WTC11 (cell line): Measurements from ENCODE around the gene SST. TPM values are rescaled to one million over a fixed set of nuclear protein-coding genes. Genes with fewer than 3 reads are reported as not detected.

Experiments used
- ATAC-seq: fragments of 200-7000 bp; cut with Tn5 transposase; 2 replicates; pipeline ENCODE4 v1.10.0; 2021; ENCODE audit warnings: mild to moderate bottlenecking, moderate library complexity
- CTCF ChIA-PET: fragments of 300-600 bp; sonication (Branson Sonifier 250); formaldehyde crosslinking; loops from one replicate; lab custom pipeline; 2021; ENCODE audit warnings: antibody characterized with exemption; lab: Charles Lee
- POLR2A ChIA-PET: fragments of 350-600 bp; sonication (Branson Sonifier 250); formaldehyde crosslinking; loops from one replicate; lab custom pipeline; 2021; ENCODE audit warnings: antibody characterized with exemption; lab: Charles Lee
- DNase-seq: peaks from one replicate; pipeline ENCODE4 v3.0.0; 2021; ENCODE audit warnings: low spot score
- H3K27ac Mint-ChIP-seq: 2 replicates; pipeline ENCODE4 v1.8.0; 2021; ENCODE audit warnings: mixed read lengths
- H3K27me3 Mint-ChIP-seq: 2 replicates; pipeline ENCODE4 v1.8.0; 2021; ENCODE audit warnings: low read depth, mild to moderate bottlenecking, moderate library complexity, mixed read lengths
- H3K36me3 Mint-ChIP-seq: 2 replicates; pipeline ENCODE4 v1.8.0; 2021; ENCODE audit warnings: mixed read lengths
- H3K4me1 Mint-ChIP-seq: 2 replicates; pipeline ENCODE4 v1.8.0; 2022; ENCODE audit warnings: mixed read lengths
- H3K4me3 Mint-ChIP-seq: 2 replicates; pipeline ENCODE4 v1.8.0; 2021; ENCODE audit warnings: mild to moderate bottlenecking, moderate library complexity, mixed read lengths
- H3K9me3 Mint-ChIP-seq: 2 replicates; pipeline ENCODE4 v1.8.0; 2021; ENCODE audit warnings: mixed read lengths
- ATF2 ChIP-seq: sonication (generic); formaldehyde crosslinking; IDR thresholded peaks from 2 replicates; pipeline ENCODE4 v1.8.1; 2022; ENCODE audit warnings: low read depth, missing genetic modification reagents, borderline replicate concordance
- CTCF ChIP-seq: fragments of 200-600 bp; IDR thresholded peaks from 2 replicates; pipeline ENCODE4 v1.8.0; 2022; ENCODE audit warnings: antibody characterized with exemption
- EMX1 ChIP-seq: fragments of 250-450 bp; sonication (Bioruptor Pico); IDR thresholded peaks from 2 replicates; pipeline ENCODE4 v1.8.0; 2021; ENCODE audit warnings: mild to moderate bottlenecking
- FOXK1 ChIP-seq: sonication (generic); formaldehyde crosslinking; IDR thresholded peaks from 2 replicates; pipeline ENCODE4 v1.8.0; 2022; ENCODE audit warnings: mild to moderate bottlenecking, moderate library complexity, missing genetic modification reagents
- GABPB1 ChIP-seq: sonication (generic); formaldehyde crosslinking; IDR thresholded peaks from 2 replicates; pipeline ENCODE4 v1.8.1; 2023; ENCODE audit warnings: mild to moderate bottlenecking, missing genetic modification reagents
- JAZF1 ChIP-seq: fragments of 250-450 bp; sonication (Bioruptor Pico); IDR thresholded peaks from 2 replicates; pipeline ENCODE4 v1.9.0; 2021; ENCODE audit warnings: moderate library complexity, mild to moderate bottlenecking, inconsistent platforms
- SMAD4 ChIP-seq: sonication (generic); formaldehyde crosslinking; IDR thresholded peaks from 2 replicates; pipeline ENCODE4 v1.8.0; 2022; ENCODE audit warnings: mild to moderate bottlenecking, missing genetic modification reagents
- TCF7 ChIP-seq: sonication (generic); formaldehyde crosslinking; IDR thresholded peaks from 2 replicates; pipeline ENCODE4 v1.8.0; 2022; ENCODE audit warnings: mild to moderate bottlenecking, low read depth, missing genetic modification reagents, moderate library complexity
- TEAD1 ChIP-seq: sonication (generic); formaldehyde crosslinking; IDR thresholded peaks from 2 replicates; pipeline ENCODE4 v1.8.0; 2022; ENCODE audit warnings: mild to moderate bottlenecking, missing genetic modification reagents
- USF1 ChIP-seq: sonication (generic); formaldehyde crosslinking; IDR thresholded peaks from 2 replicates; pipeline ENCODE4 v1.8.0; 2022; ENCODE audit warnings: mild to moderate bottlenecking, missing genetic modification reagents
- ZBTB21 ChIP-seq: sonication (generic); formaldehyde crosslinking; IDR thresholded peaks from 2 replicates; pipeline ENCODE4 v1.8.1; 2023; ENCODE audit warnings: mild to moderate bottlenecking, missing genetic modification reagents, borderline replicate concordance
- ZBTB43 ChIP-seq: sonication (generic); formaldehyde crosslinking; IDR thresholded peaks from 2 replicates; pipeline ENCODE4 v1.8.1; 2023; ENCODE audit warnings: mild to moderate bottlenecking, missing genetic modification reagents
- ZNF263 ChIP-seq: sonication (generic); formaldehyde crosslinking; IDR thresholded peaks from 2 replicates; pipeline ENCODE4 v1.8.1; 2022; ENCODE audit warnings: low read depth, mild to moderate bottlenecking, moderate library complexity, missing genetic modification reagents
- ZNF423 ChIP-seq: fragments of 250-450 bp; sonication (Bioruptor Pico); IDR thresholded peaks from 2 replicates; pipeline ENCODE4 v2.1.2; 2022; ENCODE audit warnings: mild to moderate bottlenecking, moderate library complexity
- ZNF532 ChIP-seq: fragments of 250-450 bp; sonication (Bioruptor Pico); IDR thresholded peaks from 2 replicates; pipeline ENCODE4 v1.9.0; 2021; ENCODE audit warnings: mild to moderate bottlenecking, borderline replicate concordance
- ZSCAN18 ChIP-seq: fragments of 250-450 bp; sonication (Bioruptor Pico); IDR thresholded peaks from 2 replicates; pipeline ENCODE4 v2.1.2; 2022; ENCODE audit warnings: mild to moderate bottlenecking, moderate library complexity
- total RNA-seq: library from RNA; stranded (reverse); gene quantifications from 3 replicates; pipeline ENCODE4 v1.2.3, GENCODE V29; 2021

The SST gene
- total RNA-seq, 1 experiment from 2014 or later: 0.70 TPM

- TF ChIP-seq TEAD1 (CRISPR knock-in tag) (no peak), ZBTB21 (no peak), CTCF (no peak), ZBTB43 (CRISPR knock-in tag) (no peak), ZNF532 (CRISPR knock-in tag) (no peak), JAZF1 (CRISPR knock-in tag) (no peak), EMX1 (CRISPR knock-in tag) (no peak), FOXK1 (CRISPR knock-in tag) (no peak), USF1 (CRISPR knock-in tag) (no peak), SMAD4 (CRISPR knock-in tag) (no peak), ZNF263 (CRISPR knock-in tag) (no peak), TCF7 (CRISPR knock-in tag) (no peak), ZSCAN18 (CRISPR knock-in tag) (no peak), ZNF423 (CRISPR knock-in tag) (no peak), GABPB1 (CRISPR knock-in tag) (no peak), ATF2 (CRISPR knock-in tag) (no peak)
- peaks cover 57% of the 10 kb centered on the region for H3K27me3 Mint-ChIP-seq
- no peaks in the 10 kb centered on the region for H3K9me3 Mint-ChIP-seq
- no peak overlapping the region for H3K4me3 Mint-ChIP-seq
- no peaks in the 10 kb centered on the region for H3K36me3 Mint-ChIP-seq
- ATAC-seq: no peak
- no peak overlapping the region for H3K27ac Mint-ChIP-seq
- CTCF ChIA-PET: no interaction called here
- peaks cover 11% of the 10 kb centered on the region for H3K4me1 Mint-ChIP-seq
- POLR2A ChIA-PET: no interaction called here
- no peak for DNase-seq
Measured at GRCh38 chr3:187667526-187667925, 2.7 kb downstream of the SST start.
